Frontal cortex (tissue), 4 donors: ENCODE results near the gene CHTOP. TPM values are rescaled to one million over a fixed set of nuclear protein-coding genes. Genes with fewer than 3 reads are reported as not detected.

Source experiments
- DNase-seq, 2 donors: peaks; one replicate each; pipeline ENCODE4 v3.0.0; 2012; ENCODE audit warnings: low spot score in 2 of 2
- FAIRE-seq: peaks from 2 replicates; lab custom pipeline; 2012; peaks lifted over from hg19 to GRCh38; lab: Jason Lieb, UNC
- small RNA-seq: library from RNA; depleted of rRNA; stranded (forward); fragments of <200 nt; gene quantifications from one replicate; pipeline ENCODE3, GENCODE V24; 2014
- total RNA-seq: library from RNA; depleted of rRNA; stranded (reverse); fragments of >200 nt; gene quantifications from one replicate; pipeline ENCODE4 v1.2.3, GENCODE V29; 2014
- donor health status: control.
- donor health status: control.
- donor health status: control.

The CHTOP gene
- total RNA-seq, 1 donor from 2014 or later = 55.0 TPM

- DNase-seq = no peak
- no peak for FAIRE-seq
Observed at GRCh38 chr1:153679337-153680119, 45.7 kb downstream of the CHTOP start.

- DNase-seq (no peak), FAIRE-seq (no peak)
Observed at GRCh38 chr1:153680120-153680403, 46.2 kb downstream of the CHTOP start.

- no peak for FAIRE-seq
- no peak for DNase-seq
Observed at GRCh38 chr1:153682730-153683129, 48.9 kb downstream of the CHTOP start.

GRCh38 chr1:153683854-153684253, 50.0 kb downstream of the CHTOP start:
- no peak for DNase-seq
- no peak for FAIRE-seq

- no peak for DNase-seq
- FAIRE-seq = no peak
Observed at GRCh38 chr1:153684892-153685291, 51.0 kb downstream of the CHTOP start.

- DNase-seq = no peak
- no peak for FAIRE-seq
Observed at GRCh38 chr1:153685544-153686340, 51.9 kb downstream of the CHTOP start.

- FAIRE-seq = no peak
- DNase-seq = no peak
Observed at GRCh38 chr1:153687346-153688125, 53.7 kb downstream of the CHTOP start.

- DNase-seq = no peak
- FAIRE-seq = no peak
Observed at GRCh38 chr1:153688276-153688675, 54.4 kb downstream of the CHTOP start.

GRCh38 chr1:153688736-153689328, 55.0 kb downstream of the CHTOP start:
- DNase-seq (no peak), FAIRE-seq (no peak)

GRCh38 chr1:153693466-153693865, 59.6 kb downstream of the CHTOP start:
- FAIRE-seq (no peak), DNase-seq (no peak)

Small RNAs within 50 kb of the gene (small RNA-seq; reads per million reads assigned to genes)
- not detected for gene MIR8083

Other genes with a start within 250 kb of the CHTOP start
- gene S100A8, start 243.0 kb upstream of the CHTOP start, total RNA-seq = 7.3 TPM
- not detected for gene S100A7A, start 217.5 kb upstream of the CHTOP start, total RNA-seq
- gene S100A7, start 173.4 kb upstream of the CHTOP start, total RNA-seq = not detected
- gene S100A6, start 98.1 kb upstream of the CHTOP start, total RNA-seq = 9.8 TPM
- gene S100A5, start 93.1 kb upstream of the CHTOP start, total RNA-seq = not detected
- 1.6 TPM for gene S100A4, start 88.3 kb upstream of the CHTOP start, total RNA-seq
- gene S100A3, start 84.8 kb upstream of the CHTOP start, total RNA-seq = not detected
- not detected for gene S100A2, start 68.2 kb upstream of the CHTOP start, total RNA-seq
- 13.0 TPM for gene S100A16, start 20.9 kb upstream of the CHTOP start, total RNA-seq
- gene S100A14, start 17.7 kb upstream of the CHTOP start, total RNA-seq = not detected
- gene S100A13, start 6.6 kb upstream of the CHTOP start, total RNA-seq = 7.3 TPM
- gene S100A1, start 5.6 kb upstream of the CHTOP start, total RNA-seq = 1.2 TPM
- 46.1 TPM for gene SNAPIN, start 24.6 kb downstream of the CHTOP start, total RNA-seq
- 240 TPM for gene ILF2, start 36.9 kb downstream of the CHTOP start, total RNA-seq
- 0.41 TPM for gene NPR1, start 44.6 kb downstream of the CHTOP start, total RNA-seq
- gene INTS3, start 94.0 kb downstream of the CHTOP start, total RNA-seq = 29.8 TPM
- gene SLC27A3, start 141.3 kb downstream of the CHTOP start, total RNA-seq = 14.7 TPM